Naive B cell (primary cell): Measurements from ENCODE around the gene ABCA9. TPM values are rescaled to one million over a fixed set of nuclear protein-coding genes. Genes with fewer than 3 reads are reported as not detected.
"Not testable (repeated sequence)": the region's sequence is repeated elsewhere in the genome, so short reads cannot be mapped to it uniquely, and the experiment has no call there.

Experiments used
- ATAC-seq, 2 donors: fragments of 150-1000 bp; cut with Tn5 transposase; 2 replicates each; pipeline ENCODE4 v1.10.0; 2021; ENCODE audit warnings: low read depth in 2 of 2, mild to moderate bottlenecking in 2 of 2, moderate library complexity in 2 of 2
- DNase-seq: peaks from one replicate; pipeline ENCODE4 v3.0.0; 2022
- H3K27ac Mint-ChIP-seq, 6 donors: one replicate each; pipeline ENCODE4 v1.8.0; 2020 to 2022; ENCODE audit warnings: mild to moderate bottlenecking in 6 of 6, mixed read lengths in 6 of 6, moderate library complexity in 5 of 6, inconsistent platforms in 2 of 6
- H3K27me3 Mint-ChIP-seq, 3 donors: one replicate each; pipeline ENCODE4 v1.8.0; 2021 to 2022; ENCODE audit warnings: mixed read lengths in 3 of 3, mild to moderate bottlenecking in 1 of 3
- H3K36me3 Mint-ChIP-seq, 2 donors: one replicate each; pipeline ENCODE4 v1.8.0; 2020 to 2022; ENCODE audit warnings: mixed read lengths in 2 of 2, inconsistent platforms in 1 of 2, mild to moderate bottlenecking in 1 of 2
- H3K4me1 Mint-ChIP-seq, 3 donors: one replicate each; pipeline ENCODE4 v1.8.0; 2020 to 2022; ENCODE audit warnings: mixed read lengths in 3 of 3, inconsistent platforms in 1 of 3, mild to moderate bottlenecking in 1 of 3, moderate library complexity in 1 of 3
- H3K4me3 Mint-ChIP-seq, 8 donors: one replicate each; pipeline ENCODE4 v1.8.0; 2020 to 2022; ENCODE audit warnings: mild to moderate bottlenecking in 8 of 8, mixed read lengths in 8 of 8, moderate library complexity in 8 of 8, inconsistent platforms in 2 of 8
- H3K9me3 Mint-ChIP-seq, 7 donors: one replicate each; pipeline ENCODE4 v1.8.0; 2020 to 2022; ENCODE audit warnings: mixed read lengths in 7 of 7, mild to moderate bottlenecking in 5 of 7, inconsistent platforms in 2 of 7, moderate library complexity in 1 of 7
- polyA plus RNA-seq, 6 donors: library from polyadenylated mRNA; unstranded; fragments of 300-500 nt; fragmentation: Illumina TruSeq; gene quantifications; one replicate each; pipeline ENCODE4 v1.2.3, GENCODE V29; 2021; ENCODE audit warnings: low read depth in 6 of 6

Gene ABCA9
- polyA plus RNA-seq, 6 donors from 2014 or later, result not detected

DNA sequence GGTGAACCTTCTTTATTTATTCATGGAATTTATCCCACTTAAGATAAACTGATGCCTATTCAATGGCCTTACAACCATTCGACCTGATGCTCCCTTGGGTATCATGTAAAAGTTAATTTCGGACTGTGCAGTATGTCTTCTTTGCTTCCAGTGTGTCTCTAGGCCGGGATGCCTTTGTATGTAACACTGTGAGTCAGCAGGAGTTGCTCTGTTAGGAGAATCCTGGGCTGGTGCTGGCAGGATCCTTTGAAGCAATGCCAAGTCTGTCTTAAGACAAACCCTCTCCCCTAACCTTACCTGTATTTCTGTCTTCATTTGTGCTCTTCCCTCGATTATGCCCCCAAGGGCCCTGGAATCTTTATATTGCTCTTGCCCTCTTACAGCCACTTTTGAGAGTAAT is 67.6 kb downstream of the ABCA9 start:
- no peaks in the 10 kb centered on the region for H3K27me3 Mint-ChIP-seq
- H3K4me1 Mint-ChIP-seq, result no peaks in the 10 kb centered on the region
- H3K36me3 Mint-ChIP-seq, result no peaks in the 10 kb centered on the region
- ATAC-seq, result no peak
- no peak overlapping the region for H3K27ac Mint-ChIP-seq
- no peak for DNase-seq
- no peaks in the 10 kb centered on the region for H3K9me3 Mint-ChIP-seq
- H3K4me3 Mint-ChIP-seq, result no peak overlapping the region

- DNase-seq, result no peak
- no peaks in the 10 kb centered on the region for H3K27me3 Mint-ChIP-seq
- ATAC-seq, result no peak
- no peak overlapping the region for H3K27ac Mint-ChIP-seq
- no peak overlapping the region for H3K4me3 Mint-ChIP-seq
- H3K4me1 Mint-ChIP-seq, result no peaks in the 10 kb centered on the region
- no peaks in the 10 kb centered on the region for H3K36me3 Mint-ChIP-seq
- peaks cover 0 to 4% (median 0%) of the 10 kb centered on the region in 7 donors for H3K9me3 Mint-ChIP-seq
Measured at GRCh38 chr17:68987966-68988365, 72.8 kb downstream of the ABCA9 start.

- Mint-ChIP-seq H3K36me3 (no peaks in the 10 kb centered on the region), H3K4me1 (peaks cover 0 to 7% (median 0%) of the 10 kb centered on the region in 3 donors), H3K27ac (no peak overlapping the region), H3K4me3 (no peak overlapping the region), H3K27me3 (peaks cover 0 to 14% (median 0%) of the 10 kb centered on the region in 3 donors), H3K9me3 (peaks cover 0 to 8% (median 0%) of the 10 kb centered on the region in 7 donors)
- ATAC-seq, result no peak
- no peak for DNase-seq
Measured at GRCh38 chr17:68981288-68981687, 79.4 kb downstream of the ABCA9 start.

GRCh38 chr17:68973098-68973846 is 87.5 kb downstream of the ABCA9 start:
- no peaks in the 10 kb centered on the region for H3K36me3 Mint-ChIP-seq
- peak overlapping the region in 1 of 8 donors; percentile 0 for H3K4me3 Mint-ChIP-seq
- peaks cover 0 to 10% (median 0%) of the 10 kb centered on the region in 7 donors for H3K9me3 Mint-ChIP-seq
- ATAC-seq (no peak), DNase-seq (no peak)
- H3K27ac Mint-ChIP-seq, result no peak overlapping the region
- peaks cover 0 to 2% (median 0%) of the 10 kb centered on the region in 3 donors for H3K4me1 Mint-ChIP-seq
- peaks cover 0 to 14% (median 0%) of the 10 kb centered on the region in 3 donors for H3K27me3 Mint-ChIP-seq

- H3K4me3 Mint-ChIP-seq, result no peak overlapping the region
- H3K36me3 Mint-ChIP-seq, result no peaks in the 10 kb centered on the region
Measured at GRCh38 chr17:68972119-68972704, 88.5 kb downstream of the ABCA9 start.

GRCh38 chr17:68969101-68969500 is 91.6 kb downstream of the ABCA9 start:
- no peak overlapping the region for H3K27ac Mint-ChIP-seq
- no peaks in the 10 kb centered on the region for H3K27me3 Mint-ChIP-seq
- H3K4me3 Mint-ChIP-seq, result no peak overlapping the region
- peaks cover 0 to 2% (median 0%) of the 10 kb centered on the region in 3 donors for H3K4me1 Mint-ChIP-seq
- H3K36me3 Mint-ChIP-seq, result no peaks in the 10 kb centered on the region
- ATAC-seq (no peak), DNase-seq (no peak)
- peaks cover 0 to 2% (median 0%) of the 10 kb centered on the region in 7 donors for H3K9me3 Mint-ChIP-seq

More at GRCh38 chr17:68972119-68972704, 88.5 kb downstream of the ABCA9 start:
- H3K9me3 Mint-ChIP-seq, result peaks cover 0 to 10% (median 0%) of the 10 kb centered on the region in 7 donors
- no peak overlapping the region for H3K27ac Mint-ChIP-seq
- H3K4me1 Mint-ChIP-seq, result peaks cover 0 to 2% (median 0%) of the 10 kb centered on the region in 3 donors
- no peak for ATAC-seq
- no peak for DNase-seq
- H3K27me3 Mint-ChIP-seq, result peaks cover 0 to 9% (median 0%) of the 10 kb centered on the region in 3 donors

DNA sequence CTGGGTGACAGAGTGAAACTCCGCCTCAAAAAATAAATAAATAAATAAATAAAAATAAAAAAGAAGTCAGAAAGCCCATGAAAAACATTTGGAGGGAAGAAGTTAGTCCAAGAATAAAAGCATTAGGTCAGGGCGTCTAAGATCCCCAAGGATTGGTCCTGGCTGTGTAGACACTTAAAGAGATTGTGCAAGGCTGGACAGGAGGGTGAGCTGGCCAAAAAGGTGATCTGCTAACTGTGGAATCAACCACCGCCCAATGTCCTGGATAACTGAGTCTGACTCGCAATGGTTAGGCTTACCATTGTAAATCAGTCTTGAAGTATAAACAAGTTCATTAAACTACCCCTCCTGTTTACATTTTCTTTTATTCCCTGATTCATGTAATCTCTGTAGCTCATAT is 96.8 kb downstream of the ABCA9 start:
- H3K36me3 Mint-ChIP-seq, result no peaks in the 10 kb centered on the region
- DNase-seq (no peak), ATAC-seq (no peak)
- peaks cover 0 to 6% (median 4%) of the 10 kb centered on the region in 7 donors for H3K9me3 Mint-ChIP-seq
- no peak overlapping the region for H3K4me3 Mint-ChIP-seq
- no peaks in the 10 kb centered on the region for H3K27me3 Mint-ChIP-seq
- no peaks in the 10 kb centered on the region for H3K4me1 Mint-ChIP-seq
- no peak overlapping the region for H3K27ac Mint-ChIP-seq

GRCh38 chr17:68961214-68961882 is 99.4 kb downstream of the ABCA9 start:
- H3K4me3 Mint-ChIP-seq, result no peak overlapping the region
- ATAC-seq, result no peak
- H3K9me3 Mint-ChIP-seq, result peaks cover 0 to 6% (median 3%) of the 10 kb centered on the region in 7 donors
- peak overlapping the region in 1 of 6 donors; percentile 3 for H3K27ac Mint-ChIP-seq
- H3K27me3 Mint-ChIP-seq, result no peaks in the 10 kb centered on the region
- no peak for DNase-seq
- no peaks in the 10 kb centered on the region for H3K4me1 Mint-ChIP-seq
- H3K36me3 Mint-ChIP-seq, result no peaks in the 10 kb centered on the region

DNA sequence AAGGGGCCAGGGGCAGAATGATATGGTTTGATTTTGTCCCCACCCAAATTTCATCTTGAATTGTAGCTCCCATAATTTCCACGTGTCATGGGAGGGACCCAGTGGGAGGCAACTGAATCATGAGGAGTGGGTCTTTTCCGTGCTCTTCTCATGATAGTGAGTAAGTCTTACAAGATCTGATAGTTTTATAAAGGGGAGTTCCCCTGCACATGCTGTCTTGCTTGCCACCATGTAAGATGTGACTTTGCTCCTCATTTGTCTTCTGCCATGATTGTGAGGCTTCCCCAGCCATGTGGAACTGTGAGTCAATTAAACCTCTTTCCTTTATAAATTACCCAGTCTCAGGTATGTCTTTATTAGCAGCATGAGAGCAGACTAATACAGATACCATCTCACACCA is 101.6 kb downstream of the ABCA9 start:
- not testable (repeated sequence) for H3K9me3 Mint-ChIP-seq, H3K4me1 Mint-ChIP-seq, H3K27ac Mint-ChIP-seq, ATAC-seq, H3K36me3 Mint-ChIP-seq, DNase-seq, H3K4me3 Mint-ChIP-seq, H3K27me3 Mint-ChIP-seq

- H3K4me1 Mint-ChIP-seq, result no peaks in the 10 kb centered on the region
Measured at GRCh38 chr17:68957944-68958343, 102.8 kb downstream of the ABCA9 start.

GRCh38 chr17:68955181-68955841 is 105.4 kb downstream of the ABCA9 start, which contains the start of gene ABCA8:
Gene ABCA8, minus strand, starts transcription at chr17:68955392. Its CDS starts 13,358 bp downstream, at chr17:68942034.
- Mint-ChIP-seq H3K27me3 (no peaks in the 10 kb centered on the region), H3K4me1 (no peaks in the 10 kb centered on the region), H3K9me3 (peaks cover 0 to 6% (median 2%) of the 10 kb centered on the region in 7 donors), H3K4me3 (peak within 1 kb of the TSS in 1 of 8 donors; percentile 52), H3K36me3 (no peaks in the 10 kb centered on the region), H3K27ac (no peak within 1 kb of the TSS)
- DNase-seq, result no peak
- no peak for ATAC-seq

More at GRCh38 chr17:68957944-68958343, 102.8 kb downstream of the ABCA9 start:
- H3K9me3 Mint-ChIP-seq, result peaks cover 0 to 6% (median 3%) of the 10 kb centered on the region in 7 donors
- H3K4me3 Mint-ChIP-seq, result no peak overlapping the region
- no peak for DNase-seq
- H3K27ac Mint-ChIP-seq, result no peak overlapping the region
- H3K27me3 Mint-ChIP-seq, result no peaks in the 10 kb centered on the region
- ATAC-seq, result no peak
- no peaks in the 10 kb centered on the region for H3K36me3 Mint-ChIP-seq

GRCh38 chr17:68954146-68954896 is 106.4 kb downstream of the ABCA9 start:
- Mint-ChIP-seq H3K4me1 (no peaks in the 10 kb centered on the region), H3K27ac (no peak overlapping the region), H3K36me3 (no peaks in the 10 kb centered on the region), H3K27me3 (no peaks in the 10 kb centered on the region), H3K4me3 (no peak overlapping the region), H3K9me3 (peaks cover 0 to 4% (median 2%) of the 10 kb centered on the region in 7 donors)
- no peak for ATAC-seq
- no peak for DNase-seq
